ENCODE measurements around the gene WNT2. TPM values are rescaled to one million over a fixed set of nuclear protein-coding genes. Genes with fewer than 3 reads are reported as not detected.

The WNT2 gene
- total and polyA plus RNA-seq, 2 donors (not counting 1 experiment from before 2014, with no cell fraction given) = not detected

DNA sequence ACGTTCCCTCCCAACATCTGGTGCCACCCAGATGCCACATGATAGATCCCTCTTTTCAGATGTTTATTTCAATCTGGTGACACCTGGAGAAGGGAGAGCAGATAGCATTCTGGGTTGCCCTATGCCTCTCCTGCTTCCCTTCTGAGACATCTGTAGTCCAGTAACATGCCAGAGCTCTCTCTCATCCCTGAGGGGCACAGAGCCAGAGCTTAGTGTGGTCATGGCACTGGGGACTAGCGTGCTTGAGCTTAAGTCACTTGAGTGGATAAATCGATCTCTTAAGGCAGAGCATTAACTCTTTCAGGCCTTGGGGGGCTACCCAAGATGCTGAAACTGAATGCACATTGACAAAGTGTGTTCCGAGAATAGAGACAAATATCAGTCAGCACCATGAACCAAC is 47.9 kb downstream of the WNT2 start:
- no peak overlapping the region for H3K4me2 ChIP-seq (replicated peaks; ENCODE audit: low read depth, low read length, poor library complexity, severe bottlenecking)
- POLR2A ChIA-PET = no interaction called here
- no peak for DNase-seq
- no peaks in the 10 kb centered on the region for H3K4me1 Mint-ChIP-seq
- no peaks in the 10 kb centered on the region for H3K36me3 ChIP-seq (replicated peaks in 1 of 2; ENCODE audit: control extremely low read depth in 1 of 2, control insufficient read depth in 1 of 2, extremely low read depth in 1 of 2, insufficient read depth in 2 of 2, low read length in 1 of 2)
- H3K4me3 Mint-ChIP-seq = no peak overlapping the region
- no peaks in the 10 kb centered on the region for H3K4me1 ChIP-seq (ENCODE audit: control insufficient read depth in 2 of 2, insufficient read depth in 2 of 2, low read length in 2 of 2)
- H3K9me3 Mint-ChIP-seq (ENCODE audit: insufficient read depth) = peaks cover 2% of the 10 kb centered on the region
- H3K27me3 ChIP-seq (replicated peaks in 1 of 4; ENCODE audit: control extremely low read depth in 1 of 4, control insufficient read depth in 3 of 4, insufficient read depth in 4 of 4, low read length in 3 of 4) = no peaks in the 10 kb centered on the region
- no peaks in the 10 kb centered on the region for H4K20me1 ChIP-seq (ENCODE audit: control insufficient read depth, insufficient read depth, low read length, poor library complexity, severe bottlenecking)
- TF ChIP-seq, protein P1, sequence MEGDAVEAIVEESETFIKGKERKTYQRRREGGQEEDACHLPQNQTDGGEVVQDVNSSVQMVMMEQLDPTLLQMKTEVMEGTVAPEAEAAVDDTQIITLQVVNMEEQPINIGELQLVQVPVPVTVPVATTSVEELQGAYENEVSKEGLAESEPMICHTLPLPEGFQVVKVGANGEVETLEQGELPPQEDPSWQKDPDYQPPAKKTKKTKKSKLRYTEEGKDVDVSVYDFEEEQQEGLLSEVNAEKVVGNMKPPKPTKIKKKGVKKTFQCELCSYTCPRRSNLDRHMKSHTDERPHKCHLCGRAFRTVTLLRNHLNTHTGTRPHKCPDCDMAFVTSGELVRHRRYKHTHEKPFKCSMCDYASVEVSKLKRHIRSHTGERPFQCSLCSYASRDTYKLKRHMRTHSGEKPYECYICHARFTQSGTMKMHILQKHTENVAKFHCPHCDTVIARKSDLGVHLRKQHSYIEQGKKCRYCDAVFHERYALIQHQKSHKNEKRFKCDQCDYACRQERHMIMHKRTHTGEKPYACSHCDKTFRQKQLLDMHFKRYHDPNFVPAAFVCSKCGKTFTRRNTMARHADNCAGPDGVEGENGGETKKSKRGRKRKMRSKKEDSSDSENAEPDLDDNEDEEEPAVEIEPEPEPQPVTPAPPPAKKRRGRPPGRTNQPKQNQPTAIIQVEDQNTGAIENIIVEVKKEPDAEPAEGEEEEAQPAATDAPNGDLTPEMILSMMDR (IDR thresholded peaks at IDR 0.05) = no peak
- TF ChIP-seq EZH2 (IDR thresholded peaks at IDR 0.05; ENCODE audit: borderline replicate concordance, insufficient read depth, low read depth, low read length, poor library complexity, severe bottlenecking) = no peak
- intact Hi-C loops (cut with micrococcal nuclease) = no loop called here
- H2AFZ ChIP-seq (ENCODE audit: insufficient read depth, low read depth, low read length, poor library complexity, severe bottlenecking) = no peak overlapping the region
- CTCF ChIA-PET = no interaction called here
- WGBS (ENCODE audit: insufficient coverage) = 90% methylated on average over 2 of the region's 4 CpGs
- H3K27ac Mint-ChIP-seq = no peak overlapping the region
- no peak overlapping the region for H3K4me3 ChIP-seq (ENCODE audit: control extremely low read depth in 1 of 5, extremely low read depth in 1 of 5, insufficient read depth in 1 of 5, low read depth in 2 of 5, low read length in 4 of 5)
- no peak for ATAC-seq (ENCODE audit: low read depth)
- H3K79me2 ChIP-seq (ENCODE audit: control insufficient read depth, insufficient read depth, low read length) = no peaks in the 10 kb centered on the region
- H3K9ac ChIP-seq (ENCODE audit: low read length) = no peak overlapping the region
- peaks cover 0 to 2% (median 0%) of the 10 kb centered on the region in 3 donors for H3K9me3 ChIP-seq (ENCODE audit: control extremely low read depth in 1 of 3, control insufficient read depth in 2 of 3, insufficient read depth in 1 of 3, low read length in 2 of 3)
- no peak overlapping the region for H3K27ac ChIP-seq (ENCODE audit: low read length in 2 of 2)
- H3K27me3 Mint-ChIP-seq = peaks cover 14% of the 10 kb centered on the region

DNA sequence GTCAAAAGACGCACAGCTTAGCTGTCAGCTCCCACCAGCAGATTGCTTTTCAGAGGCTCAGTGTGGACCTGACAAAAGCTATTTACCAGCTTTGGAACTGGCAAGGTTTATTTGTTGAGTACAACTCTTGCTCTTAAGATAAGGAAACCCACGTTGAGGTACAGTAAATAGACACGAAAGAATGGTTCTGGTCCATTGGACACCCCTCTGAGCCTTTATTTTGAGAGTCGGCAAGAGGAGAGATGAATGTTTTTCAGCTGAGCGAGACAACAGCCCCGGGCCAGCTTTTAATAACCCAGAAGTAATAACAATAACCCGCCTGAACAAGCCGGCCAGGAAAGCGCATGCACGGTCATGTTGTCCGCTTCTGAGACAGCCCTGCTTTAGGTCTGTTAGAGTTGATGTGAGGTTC is 49.0 kb downstream of the WNT2 start:
- Histone ChIP-seq H2AFZ (ENCODE audit: insufficient read depth, low read depth, low read length, poor library complexity, severe bottlenecking) (no peak overlapping the region), H3K9ac (ENCODE audit: low read length) (no peak overlapping the region), H3K36me3 (replicated peaks in 1 of 2; ENCODE audit: control extremely low read depth in 1 of 2, control insufficient read depth in 1 of 2, extremely low read depth in 1 of 2, insufficient read depth in 2 of 2, low read length in 1 of 2) (no peaks in the 10 kb centered on the region), H3K27me3 (replicated peaks in 1 of 4; ENCODE audit: control extremely low read depth in 1 of 4, control insufficient read depth in 3 of 4, insufficient read depth in 4 of 4, low read length in 3 of 4) (no peaks in the 10 kb centered on the region), H3K4me2 (replicated peaks; ENCODE audit: low read depth, low read length, poor library complexity, severe bottlenecking) (no peak overlapping the region), H3K27ac (ENCODE audit: low read length in 2 of 2) (no peak overlapping the region), H3K9me3 (ENCODE audit: control extremely low read depth in 1 of 3, control insufficient read depth in 2 of 3, insufficient read depth in 1 of 3, low read length in 2 of 3) (no peaks in the 10 kb centered on the region), H3K4me1 (ENCODE audit: control insufficient read depth in 2 of 2, insufficient read depth in 2 of 2, low read length in 2 of 2) (no peaks in the 10 kb centered on the region), H3K4me3 (ENCODE audit: control extremely low read depth in 1 of 5, extremely low read depth in 1 of 5, insufficient read depth in 1 of 5, low read depth in 2 of 5, low read length in 4 of 5) (no peak overlapping the region), H4K20me1 (ENCODE audit: control insufficient read depth, insufficient read depth, low read length, poor library complexity, severe bottlenecking) (no peaks in the 10 kb centered on the region), H3K79me2 (ENCODE audit: control insufficient read depth, insufficient read depth, low read length) (no peaks in the 10 kb centered on the region)
- intact Hi-C loops (cut with micrococcal nuclease) = no loop called here
- no peaks in the 10 kb centered on the region for H3K4me1 Mint-ChIP-seq
- POLR2A ChIA-PET = no interaction called here
- ATAC-seq (ENCODE audit: low read depth) (no peak), DNase-seq (no peak)
- H3K9me3 Mint-ChIP-seq (ENCODE audit: insufficient read depth) = no peaks in the 10 kb centered on the region
- WGBS (ENCODE audit: insufficient coverage) = 88% methylated on average over 6 of the region's 11 CpGs
- TF ChIP-seq, protein P1 (IDR thresholded peaks at IDR 0.05) = no peak
- TF ChIP-seq EZH2 (IDR thresholded peaks at IDR 0.05; ENCODE audit: borderline replicate concordance, insufficient read depth, low read depth, low read length, poor library complexity, severe bottlenecking) = no peak
- no peak overlapping the region for H3K4me3 Mint-ChIP-seq
- CTCF ChIA-PET = no interaction called here
- H3K27ac Mint-ChIP-seq = no peak overlapping the region
- H3K27me3 Mint-ChIP-seq = peaks cover 14% of the 10 kb centered on the region
